Measurements from ENCODE around the gene AEBP1. TPM values are rescaled to one million over a fixed set of nuclear protein-coding genes. Genes with fewer than 3 reads are reported as not detected.

The AEBP1 gene
- total RNA-seq, 1 experiment from 2014 or later: 49.3 TPM

- Histone ChIP-seq H4K20me1 (ENCODE audit: control insufficient read depth, insufficient read depth, insufficient read length) (no peaks in the 10 kb centered on the region), H2BK5ac (ENCODE audit: insufficient read length, low read length) (no peak overlapping the region)
- peaks cover 32% of the 10 kb centered on the region for H3K27me3 Mint-ChIP-seq (ENCODE audit: low read depth)
These were observed 601 bp upstream of the AEBP1 start for GRCh38 chr7:44103566-44103922.

More at GRCh38 chr7:44103566-44103922, 601 bp upstream of the AEBP1 start:
- H3K27ac Mint-ChIP-seq: no peak overlapping the region
- no peak for DNase-seq
- Histone ChIP-seq H3K18ac (ENCODE audit: insufficient read length, low read depth, low read length) (no peak overlapping the region), H3K9ac (ENCODE audit: extremely low read depth, insufficient read length, low read length) (no peak overlapping the region), H2AFZ (ENCODE audit: low read length) (no peak overlapping the region), H2AK5ac (ENCODE audit: insufficient read length, low read length) (no peak overlapping the region), H2BK15ac (ENCODE audit: low read depth, low read length) (no peak overlapping the region), H4K91ac (ENCODE audit: insufficient read length, low read depth, low read length) (no peak overlapping the region), H3K14ac (ENCODE audit: insufficient read depth, low read length) (no peak overlapping the region), H3T11ph (ENCODE audit: low read length) (no peak overlapping the region), H2BK120ac (ENCODE audit: low read depth, low read length, poor library complexity, severe bottlenecking) (no peak overlapping the region), H4K8ac (replicated peaks; ENCODE audit: insufficient read length, low read depth, low read length) (no peak overlapping the region), H3K23ac (ENCODE audit: insufficient read length, low read depth, low read length) (no peak overlapping the region), H3K4me1 (ENCODE audit: insufficient read depth, low read length) (no peaks in the 10 kb centered on the region; the same call in 1 of the 2 replicates), H3K27me3 (ENCODE audit: insufficient read depth, low read length) (no peaks in the 10 kb centered on the region; the same call in 1 of the 2 replicates), H3K4ac (ENCODE audit: low read depth, low read length) (no peak overlapping the region), H3K56ac (ENCODE audit: insufficient read length, low read depth, low read length) (no peak overlapping the region), H3K23me2 (ENCODE audit: insufficient read length, low read depth, low read length, poor library complexity, severe bottlenecking) (peaks cover 10% of the 10 kb centered on the region), H3K27ac (ENCODE audit: insufficient read length, low read depth, low read length) (no peak overlapping the region), H2BK12ac (ENCODE audit: insufficient read length, low read depth, low read length) (no peak overlapping the region), H4K5ac (ENCODE audit: insufficient read length, low read depth, low read length) (no peak overlapping the region), H3K79me1 (ENCODE audit: insufficient read depth, low read depth, low read length, poor library complexity, severe bottlenecking) (no peaks in the 10 kb centered on the region), H2BK20ac (ENCODE audit: low read depth, low read length, poor library complexity, severe bottlenecking) (no peak overlapping the region), H3K4me2 (ENCODE audit: insufficient read depth, insufficient read length, low read length) (peak overlapping the region; percentile 52), H3K9me3 (ENCODE audit: control insufficient read depth, low read depth, low read length) (no peaks in the 10 kb centered on the region), H3K79me2 (ENCODE audit: insufficient read depth, low read length) (no peaks in the 10 kb centered on the region)
- H3K4me1 Mint-ChIP-seq: peaks cover 11 to 21% of the 10 kb centered on the region in 2 experiments
- peaks cover 0 to 6% (median 2%) of the 10 kb centered on the region in 3 experiments; a peak in 4 of 7 replicates for H3K36me3 Mint-ChIP-seq (ENCODE audit: insufficient read depth in 1 of 3, low read depth in 3 of 3)
- no peak for TF ChIP-seq CTCF (conservative IDR thresholded peaks at IDR 0.05)
- no peaks in the 10 kb centered on the region for H3K9me3 Mint-ChIP-seq
- no CpG with 5 or more reads among the region's 8 CpGs for WGBS (ENCODE audit: extremely low coverage, insufficient read length, low lambda C conversion rate)
- H3K4me3 Mint-ChIP-seq: peak overlapping the region; percentile 48 to 77
